ENCODE data around the gene TTC28.

TTC28 gene

GRCh38 chr22:28019881-28020861 is 659.5 kb downstream of the TTC28 start:
- Histone ChIP-seq H3K9me3 (ENCODE audit: control insufficient read depth, low read length) (no peaks in the 10 kb centered on the region), H3K4me3 (ENCODE audit: low read length) (no peak overlapping the region), H3K36me3 (ENCODE audit: control insufficient read depth, insufficient read depth, low read length) (no peaks in the 10 kb centered on the region), H3K9ac (ENCODE audit: low read length) (no peak overlapping the region), H3K4me1 (ENCODE audit: control insufficient read depth, insufficient read depth, low read length) (peaks cover 5% of the 10 kb centered on the region), H3K27me3 (ENCODE audit: control insufficient read depth, insufficient read depth, low read length) (no peaks in the 10 kb centered on the region)

DNA sequence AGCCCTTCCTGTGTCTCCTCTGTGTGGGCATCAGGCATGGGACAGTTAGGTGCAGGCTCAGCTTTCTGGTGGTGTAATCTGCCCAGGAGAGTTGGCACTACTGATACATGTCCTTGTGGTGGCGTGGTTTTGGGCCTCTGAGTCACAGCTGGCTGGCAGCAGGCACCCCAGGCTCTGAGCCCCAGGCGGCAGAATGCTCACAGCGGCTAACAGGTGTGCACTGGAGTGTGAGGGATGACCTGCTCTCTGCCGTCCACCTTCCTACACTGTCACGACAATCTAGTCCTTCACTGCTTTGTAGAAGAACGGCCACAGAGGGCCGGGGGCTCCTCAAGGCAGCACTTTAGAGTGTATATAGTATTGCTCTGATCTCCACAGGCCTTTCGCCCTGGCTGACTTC is 660.3 kb downstream of the TTC28 start:
- Histone ChIP-seq H3K36me3 (ENCODE audit: control insufficient read depth, insufficient read depth, low read length) (no peaks in the 10 kb centered on the region), H3K4me1 (ENCODE audit: control insufficient read depth, insufficient read depth, low read length) (peaks cover 5% of the 10 kb centered on the region), H3K9me3 (ENCODE audit: control insufficient read depth, low read length) (no peaks in the 10 kb centered on the region), H3K27me3 (ENCODE audit: control insufficient read depth, insufficient read depth, low read length) (no peaks in the 10 kb centered on the region), H3K9ac (ENCODE audit: low read length) (no peak overlapping the region), H3K4me3 (ENCODE audit: low read length) (no peak overlapping the region)

DNA sequence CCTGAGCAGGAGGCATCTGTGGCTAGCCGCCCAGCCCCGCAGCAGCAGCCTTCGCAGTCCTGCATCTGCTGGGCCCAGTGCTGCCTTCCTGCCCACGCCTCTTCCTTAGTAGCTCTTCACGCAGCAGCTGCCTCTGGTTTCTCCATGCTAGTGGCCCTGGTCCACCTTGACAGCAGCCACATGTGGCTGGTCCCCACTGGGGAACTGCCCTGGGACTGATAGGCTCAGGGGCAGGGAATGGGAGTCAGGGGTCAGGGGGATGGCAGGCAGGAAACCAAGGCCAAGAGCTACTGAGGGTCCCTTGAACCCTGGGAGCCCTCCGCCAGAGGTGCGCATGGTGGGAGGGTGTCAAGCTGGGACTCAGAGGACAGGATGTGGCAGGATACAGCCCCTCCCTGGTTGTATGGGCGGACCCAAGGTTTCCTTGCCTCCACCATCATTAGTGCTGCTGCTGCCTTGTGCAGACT is 661.1 kb downstream of the TTC28 start:
- Histone ChIP-seq H3K9me3 (ENCODE audit: control insufficient read depth, low read length) (no peaks in the 10 kb centered on the region), H3K36me3 (ENCODE audit: control insufficient read depth, insufficient read depth, low read length) (no peaks in the 10 kb centered on the region), H3K27me3 (ENCODE audit: control insufficient read depth, insufficient read depth, low read length) (no peaks in the 10 kb centered on the region), H3K9ac (ENCODE audit: low read length) (no peak overlapping the region), H3K4me3 (ENCODE audit: low read length) (no peak overlapping the region), H3K4me1 (ENCODE audit: control insufficient read depth, insufficient read depth, low read length) (peaks cover 5% of the 10 kb centered on the region)

GRCh38 chr22:28017859-28018258 is 661.8 kb downstream of the TTC28 start:
- Histone ChIP-seq H3K36me3 (ENCODE audit: control insufficient read depth, insufficient read depth, low read length) (no peaks in the 10 kb centered on the region), H3K9ac (ENCODE audit: low read length) (no peak overlapping the region), H3K27me3 (ENCODE audit: control insufficient read depth, insufficient read depth, low read length) (no peaks in the 10 kb centered on the region), H3K4me3 (ENCODE audit: low read length) (no peak overlapping the region), H3K4me1 (ENCODE audit: control insufficient read depth, insufficient read depth, low read length) (peaks cover 5% of the 10 kb centered on the region), H3K9me3 (ENCODE audit: control insufficient read depth, low read length) (no peaks in the 10 kb centered on the region)

- Histone ChIP-seq H3K9me3 (ENCODE audit: control insufficient read depth, low read length) (no peaks in the 10 kb centered on the region), H3K36me3 (ENCODE audit: control insufficient read depth, insufficient read depth, low read length) (no peaks in the 10 kb centered on the region), H3K9ac (ENCODE audit: low read length) (no peak overlapping the region), H3K4me3 (ENCODE audit: low read length) (no peak overlapping the region), H3K4me1 (ENCODE audit: control insufficient read depth, insufficient read depth, low read length) (peaks cover 5% of the 10 kb centered on the region), H3K27me3 (ENCODE audit: control insufficient read depth, insufficient read depth, low read length) (no peaks in the 10 kb centered on the region)
Observed at GRCh38 chr22:28017558-28017820, 662.2 kb downstream of the TTC28 start.

DNA sequence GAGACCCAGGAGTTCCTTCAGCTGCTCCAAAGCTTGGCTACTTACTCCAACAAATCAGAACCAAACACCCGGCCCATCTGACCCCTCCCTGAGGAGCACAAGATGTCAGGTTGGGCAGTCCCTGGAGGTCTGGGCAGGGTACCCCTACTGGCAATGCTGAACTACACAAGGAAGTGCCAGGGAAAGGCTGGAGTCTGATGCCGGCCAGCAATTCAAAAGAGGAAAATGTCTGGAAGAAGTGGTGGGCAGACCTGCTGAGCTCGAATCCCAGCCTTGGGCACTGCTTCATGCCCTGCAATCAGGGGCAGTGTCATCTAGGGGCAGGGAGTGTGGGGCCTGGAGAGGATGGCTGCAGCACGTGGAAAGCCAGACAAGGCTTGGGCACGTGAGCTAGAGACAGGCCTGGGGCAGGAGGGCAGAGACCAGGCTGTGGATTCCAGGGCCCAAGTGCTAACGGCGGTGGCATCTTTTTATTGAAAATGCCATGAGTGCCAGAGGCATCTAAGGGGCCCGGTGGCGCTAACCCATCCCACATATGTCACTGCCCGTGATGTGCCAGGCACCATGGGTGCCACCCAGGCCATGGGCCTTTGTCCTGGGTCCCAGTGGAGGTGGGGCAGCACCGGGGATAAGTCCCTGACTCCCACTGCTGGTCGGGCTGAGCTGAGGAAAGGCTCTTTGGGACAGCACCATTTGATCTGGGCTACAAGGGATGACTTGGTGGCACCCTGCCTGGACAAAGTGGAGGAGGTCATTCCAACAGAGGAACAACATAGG is 662.7 kb downstream of the TTC28 start:
- H3K27me3 ChIP-seq (ENCODE audit: control insufficient read depth, insufficient read depth, low read length), result no peaks in the 10 kb centered on the region
- no peak overlapping the region for H3K4me3 ChIP-seq (ENCODE audit: low read length)
- H3K9ac ChIP-seq (ENCODE audit: low read length), result no peak overlapping the region
- peaks cover 5% of the 10 kb centered on the region for H3K4me1 ChIP-seq (ENCODE audit: control insufficient read depth, insufficient read depth, low read length)
- H3K36me3 ChIP-seq (ENCODE audit: control insufficient read depth, insufficient read depth, low read length), result no peaks in the 10 kb centered on the region
- no peaks in the 10 kb centered on the region for H3K9me3 ChIP-seq (ENCODE audit: control insufficient read depth, low read length)

DNA sequence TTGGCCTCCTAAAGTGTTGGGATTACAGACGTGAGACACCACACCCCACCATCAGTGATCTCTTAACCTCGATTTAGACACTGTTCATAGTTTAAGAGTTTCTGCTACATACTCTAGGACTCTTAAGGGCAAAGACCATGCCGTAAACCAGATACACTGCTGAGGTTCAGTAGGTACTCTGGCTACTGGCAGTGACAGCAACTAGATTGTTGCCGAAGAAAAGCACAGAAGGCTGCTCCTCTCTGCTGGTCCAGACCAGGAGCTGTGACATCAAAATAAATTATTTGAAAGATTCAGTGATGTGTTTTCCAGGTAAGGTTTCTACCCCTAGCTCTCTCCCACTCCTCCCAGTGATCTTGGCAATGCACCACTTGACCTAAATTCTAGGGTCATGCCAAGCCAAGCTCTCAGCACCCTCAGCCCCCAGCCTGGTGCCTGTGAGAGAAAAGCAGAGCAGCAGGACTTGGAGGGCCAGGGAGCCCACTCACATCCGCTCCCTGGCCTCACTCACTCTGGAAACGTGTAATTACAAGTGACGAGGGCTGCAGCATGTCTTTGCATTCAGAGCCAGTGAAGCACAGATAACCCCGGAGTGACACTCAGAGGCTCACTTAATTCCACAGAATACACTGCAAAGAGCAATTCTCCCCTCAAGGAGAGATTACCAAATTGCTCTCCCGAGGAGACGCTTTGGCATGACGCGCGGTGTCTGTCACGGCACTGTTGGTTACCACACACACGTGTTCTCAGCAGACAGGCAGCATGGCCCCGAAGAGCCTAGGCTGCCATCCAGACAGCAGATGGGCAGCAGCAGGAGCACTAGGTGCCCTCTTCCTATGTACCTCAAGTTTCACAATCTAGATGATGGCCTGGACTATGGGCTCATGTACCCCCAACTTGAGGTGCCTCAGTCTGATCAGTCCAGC is 663.7 kb downstream of the TTC28 start:
- Histone ChIP-seq H3K36me3 (ENCODE audit: control insufficient read depth, insufficient read depth, low read length) (no peaks in the 10 kb centered on the region), H3K4me1 (ENCODE audit: control insufficient read depth, insufficient read depth, low read length) (peaks cover 4% of the 10 kb centered on the region), H3K4me3 (ENCODE audit: low read length) (no peak overlapping the region), H3K9me3 (ENCODE audit: control insufficient read depth, low read length) (no peaks in the 10 kb centered on the region), H3K27me3 (ENCODE audit: control insufficient read depth, insufficient read depth, low read length) (no peaks in the 10 kb centered on the region), H3K9ac (ENCODE audit: low read length) (no peak overlapping the region)

DNA sequence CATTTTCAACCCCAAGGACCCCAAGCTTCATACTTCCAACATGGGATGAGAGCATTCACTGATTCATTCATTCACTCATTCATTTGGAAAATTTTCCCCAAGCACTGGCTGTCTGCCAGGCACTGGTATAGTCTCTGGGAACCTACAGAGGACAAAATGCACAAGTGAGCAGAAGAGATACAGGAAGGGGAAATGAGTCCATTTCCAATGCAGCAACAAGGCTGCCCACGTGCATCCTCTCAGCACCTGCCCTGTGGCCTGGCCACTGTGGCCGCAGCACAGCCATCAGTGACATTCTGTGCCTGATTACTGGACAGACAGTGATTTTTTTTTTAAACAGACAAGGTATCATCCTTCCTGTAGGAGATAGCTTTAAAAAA is 664.6 kb downstream of the TTC28 start:
- Histone ChIP-seq H3K27me3 (ENCODE audit: control insufficient read depth, insufficient read depth, low read length) (no peaks in the 10 kb centered on the region), H3K4me3 (ENCODE audit: low read length) (no peak overlapping the region), H3K36me3 (ENCODE audit: control insufficient read depth, insufficient read depth, low read length) (no peaks in the 10 kb centered on the region), H3K9ac (ENCODE audit: low read length) (no peak overlapping the region), H3K9me3 (ENCODE audit: control insufficient read depth, low read length) (no peaks in the 10 kb centered on the region), H3K4me1 (ENCODE audit: control insufficient read depth, insufficient read depth, low read length) (no peaks in the 10 kb centered on the region)

- Histone ChIP-seq H3K27me3 (ENCODE audit: control insufficient read depth, insufficient read depth, low read length) (no peaks in the 10 kb centered on the region), H3K36me3 (ENCODE audit: control insufficient read depth, insufficient read depth, low read length) (no peaks in the 10 kb centered on the region), H3K4me1 (ENCODE audit: control insufficient read depth, insufficient read depth, low read length) (no peaks in the 10 kb centered on the region), H3K9ac (ENCODE audit: low read length) (no peak overlapping the region), H3K4me3 (ENCODE audit: low read length) (no peak overlapping the region), H3K9me3 (ENCODE audit: control insufficient read depth, low read length) (no peaks in the 10 kb centered on the region)
Observed at GRCh38 chr22:28014211-28015045, 665.2 kb downstream of the TTC28 start.

GRCh38 chr22:28013611-28014010 is 666.0 kb downstream of the TTC28 start:
- H3K4me3 ChIP-seq (ENCODE audit: low read length), result no peak overlapping the region
- H3K27me3 ChIP-seq (ENCODE audit: control insufficient read depth, insufficient read depth, low read length), result no peaks in the 10 kb centered on the region
- H3K9me3 ChIP-seq (ENCODE audit: control insufficient read depth, low read length), result no peaks in the 10 kb centered on the region
- H3K9ac ChIP-seq (ENCODE audit: low read length), result no peak overlapping the region
- no peaks in the 10 kb centered on the region for H3K4me1 ChIP-seq (ENCODE audit: control insufficient read depth, insufficient read depth, low read length)
- H3K36me3 ChIP-seq (ENCODE audit: control insufficient read depth, insufficient read depth, low read length), result no peaks in the 10 kb centered on the region

- H3K9ac ChIP-seq (ENCODE audit: low read length), result no peak overlapping the region
- no peaks in the 10 kb centered on the region for H3K27me3 ChIP-seq (ENCODE audit: control insufficient read depth, insufficient read depth, low read length)
- H3K36me3 ChIP-seq (ENCODE audit: control insufficient read depth, insufficient read depth, low read length), result no peaks in the 10 kb centered on the region
- no peaks in the 10 kb centered on the region for H3K9me3 ChIP-seq (ENCODE audit: control insufficient read depth, low read length)
- H3K4me1 ChIP-seq (ENCODE audit: control insufficient read depth, insufficient read depth, low read length), result no peaks in the 10 kb centered on the region
- H3K4me3 ChIP-seq (ENCODE audit: low read length), result no peak overlapping the region
Observed at GRCh38 chr22:28012832-28013460, 666.7 kb downstream of the TTC28 start.
